HG03159 (cell line): ENCODE results near the gene ZBTB7C.
"Not testable (repeated sequence)": the region's sequence is repeated elsewhere in the genome, so short reads cannot be mapped to it uniquely, and the experiment has no call there.

Experiments used
- ATAC-seq: cut with Tn5 transposase; IDR thresholded peaks from one replicate; pipeline ENCODE4 v1.9.1; 2021; ENCODE audit warnings: mild to moderate bottlenecking, moderate library complexity; ENCODE audit not compliant: unreplicated experiment

Gene ZBTB7C

GRCh38 chr18:48303883-48304282 lies 105.3 kb downstream of the ZBTB7C start:
- ATAC-seq, result no peak

GRCh38 chr18:48302736-48303135 lies 106.4 kb downstream of the ZBTB7C start:
- ATAC-seq, result no peak

GRCh38 chr18:48300463-48300961 lies 108.7 kb downstream of the ZBTB7C start:
- ATAC-seq, result no peak

GRCh38 chr18:48297139-48297538 lies 112.0 kb downstream of the ZBTB7C start:
- no peak for ATAC-seq

- no peak for ATAC-seq
Observed at GRCh38 chr18:48296581-48296980, 112.6 kb downstream of the ZBTB7C start.

GRCh38 chr18:48295586-48296311 lies 113.4 kb downstream of the ZBTB7C start:
- no peak for ATAC-seq

GRCh38 chr18:48294899-48295585 lies 114.1 kb downstream of the ZBTB7C start:
- no peak for ATAC-seq

GRCh38 chr18:48293954-48294898 lies 115.0 kb downstream of the ZBTB7C start:
- no peak for ATAC-seq

- no peak for ATAC-seq
Observed at GRCh38 chr18:48292782-48293424, 116.3 kb downstream of the ZBTB7C start.

- no peak for ATAC-seq
Observed at GRCh38 chr18:48292229-48292628, 117.0 kb downstream of the ZBTB7C start.

GRCh38 chr18:48290162-48290926 lies 118.8 kb downstream of the ZBTB7C start:
- ATAC-seq, result no peak

GRCh38 chr18:48284743-48285142 lies 124.4 kb downstream of the ZBTB7C start:
- ATAC-seq, result no peak

GRCh38 chr18:48284011-48284410 lies 125.2 kb downstream of the ZBTB7C start:
- ATAC-seq, result not testable (repeated sequence)

GRCh38 chr18:48281460-48281859 lies 127.7 kb downstream of the ZBTB7C start:
- not testable (repeated sequence) for ATAC-seq

GRCh38 chr18:48279312-48279711 lies 129.9 kb downstream of the ZBTB7C start:
- ATAC-seq, result no peak

- ATAC-seq, result no peak
Observed at GRCh38 chr18:48278081-48278480, 131.1 kb downstream of the ZBTB7C start.

- ATAC-seq, result no peak
Observed at GRCh38 chr18:48274301-48274700, 134.9 kb downstream of the ZBTB7C start.

- no peak for ATAC-seq
Observed at GRCh38 chr18:48270929-48271328, 138.3 kb downstream of the ZBTB7C start.

- no peak for ATAC-seq
Observed at GRCh38 chr18:48265328-48265727, 143.9 kb downstream of the ZBTB7C start.
